Kidney (tissue), 14 donors: ENCODE measurements around the gene SLFN12L. TPM values are rescaled to one million over a fixed set of nuclear protein-coding genes. Genes with fewer than 3 reads are reported as not detected.

Source experiments
- DNase-seq, 5 donors: peaks; one replicate each; pipeline ENCODE4 v3.0.0-alpha.2; 2013 to 2020
- FAIRE-seq: peaks from 2 replicates; lab custom pipeline; 2012; peaks lifted over from hg19 to GRCh38; lab: Jason Lieb, UNC
- H3K27ac ChIP-seq, 2 donors: one replicate each; pipeline ENCODE4 v1.7.0; 2013; ENCODE audit warnings: low read depth in 2 of 2, low read length in 2 of 2, inconsistent platforms in 1 of 2
- H3K27me3 ChIP-seq: one replicate; pipeline ENCODE4 v1.7.1; 2013; ENCODE audit warnings: low read length, inconsistent platforms; ENCODE audit not compliant: control insufficient read depth, insufficient read depth
- H3K36me3 ChIP-seq, 3 donors: one replicate each; pipeline versions ENCODE4 v1.7.0 to v1.7.1; 2013; ENCODE audit warnings: low read length in 3 of 3, control low read depth in 1 of 3, inconsistent platforms in 1 of 3; ENCODE audit not compliant: insufficient read depth in 3 of 3, control insufficient read depth in 2 of 3
- H3K4me1 ChIP-seq, 3 donors: one replicate each; pipeline versions ENCODE4 v1.7.0 to v1.7.1; 2013; ENCODE audit warnings: low read length in 3 of 3, inconsistent platforms in 1 of 3, low read depth in 1 of 3; ENCODE audit not compliant: control insufficient read depth in 2 of 3, insufficient read depth in 2 of 3
- H3K4me3 ChIP-seq, 3 donors: one replicate each; pipeline versions ENCODE4 v1.7.0 to v1.8.1; 2013; ENCODE audit warnings: low read length in 3 of 3, control low read depth in 1 of 3, inconsistent platforms in 1 of 3
- H3K9ac ChIP-seq, 3 donors: one replicate each; pipeline versions ENCODE4 v1.7.0 to v1.7.1; 2013; ENCODE audit warnings: low read length in 3 of 3, control low read depth in 1 of 3, inconsistent platforms in 1 of 3
- H3K9me3 ChIP-seq, 3 donors: one replicate each; pipeline versions ENCODE4 v1.7.0 to v1.7.1; 2013; ENCODE audit warnings: low read length in 3 of 3, control low read depth in 1 of 3, inconsistent platforms in 1 of 3; ENCODE audit not compliant: control insufficient read depth in 2 of 3, insufficient read depth in 1 of 3
- intact Hi-C: fragments of 100-400 bp; cut with DNase I; formaldehyde crosslinking; loops from one replicate; pipeline ENCODE4 v1.11.1; 2022
- polyA plus RNA-seq: library from polyadenylated mRNA; stranded (reverse); fragments of 350-450 nt; fragmentation: Illumina TruSeq; extraction: RNeasy Lipid Tissue Mini Kit (QIAGEN cat#74804); gene quantifications from one replicate; pipeline ENCODE4 v1.2.3, GENCODE V29; 2014; ENCODE audit warnings: low read depth, low replicate concordance; ENCODE audit not compliant: insufficient read depth
- total RNA-seq: library from RNA; stranded (reverse); fragmentation: NEBNext Ultra II Directional; extraction: Animal tissue kit (Norgen Biotek cat#: 25700); gene quantifications from one replicate; pipeline ENCODE4 v1.2.1, GENCODE V29; 2021
- TF ChIP-seq, protein P1 (sequence below): IDR thresholded peaks from 3 replicates; pipeline ENCODE4 v1.5.1; 2012; ENCODE audit warnings: mild to moderate bottlenecking, moderate library complexity, borderline replicate concordance; ENCODE audit not compliant: insufficient read depth; ENCODE audit errors: extremely low read depth
- donor health status: control.
- donor health status: control.
- donor health status: control.
- donor health status: control.
- donor health status: control.
- donor health status: DM: yes; HTN: yes; CAD: no.
- donor health status: Normal renal cell carcinoma (clear cell type).

SLFN12L gene
- total and polyA plus RNA-seq, 2 donors from 2014 or later = 0.62 to 6.2 TPM

- Histone ChIP-seq H3K9me3 (no peaks in the 10 kb centered on the region), H3K9ac (peak within 1 kb of the TSS in 2 of 3 donors; percentile 13 to 17), H3K36me3 (no peaks in the 10 kb centered on the region), H3K4me3 (peak within 1 kb of the TSS; percentile 60 to 66 (median 62)), H3K4me1 (peaks cover 0 to 8% (median 0%) of the 10 kb centered on the region in 3 donors), H3K27ac (peak within 1 kb of the TSS in 1 of 2 donors; percentile 29), H3K27me3 (peaks cover 13% of the 10 kb centered on the region)
- intact Hi-C loops = no loop called here
- no peak for FAIRE-seq
- peak; percentile 86 to 93 (median 90) for DNase-seq
- TF ChIP-seq, protein P1, sequence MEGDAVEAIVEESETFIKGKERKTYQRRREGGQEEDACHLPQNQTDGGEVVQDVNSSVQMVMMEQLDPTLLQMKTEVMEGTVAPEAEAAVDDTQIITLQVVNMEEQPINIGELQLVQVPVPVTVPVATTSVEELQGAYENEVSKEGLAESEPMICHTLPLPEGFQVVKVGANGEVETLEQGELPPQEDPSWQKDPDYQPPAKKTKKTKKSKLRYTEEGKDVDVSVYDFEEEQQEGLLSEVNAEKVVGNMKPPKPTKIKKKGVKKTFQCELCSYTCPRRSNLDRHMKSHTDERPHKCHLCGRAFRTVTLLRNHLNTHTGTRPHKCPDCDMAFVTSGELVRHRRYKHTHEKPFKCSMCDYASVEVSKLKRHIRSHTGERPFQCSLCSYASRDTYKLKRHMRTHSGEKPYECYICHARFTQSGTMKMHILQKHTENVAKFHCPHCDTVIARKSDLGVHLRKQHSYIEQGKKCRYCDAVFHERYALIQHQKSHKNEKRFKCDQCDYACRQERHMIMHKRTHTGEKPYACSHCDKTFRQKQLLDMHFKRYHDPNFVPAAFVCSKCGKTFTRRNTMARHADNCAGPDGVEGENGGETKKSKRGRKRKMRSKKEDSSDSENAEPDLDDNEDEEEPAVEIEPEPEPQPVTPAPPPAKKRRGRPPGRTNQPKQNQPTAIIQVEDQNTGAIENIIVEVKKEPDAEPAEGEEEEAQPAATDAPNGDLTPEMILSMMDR = no peak
Observed at GRCh38 chr17:35448214-35448898, 89.1 kb downstream of the SLFN12L start, which contains the start of gene SLFN13. TSS of gene SLFN13 (minus strand) at chr17:35448766. CDS start at chr17:35445680, 3,086 bp downstream.

GRCh38 chr17:35447499-35447898 lies 90.0 kb downstream of the SLFN12L start:
- Histone ChIP-seq H3K4me1 (peaks cover 0 to 8% (median 0%) of the 10 kb centered on the region in 3 donors), H3K9ac (no peak overlapping the region), H3K4me3 (no peak overlapping the region), H3K27ac (no peak overlapping the region), H3K27me3 (peaks cover 13% of the 10 kb centered on the region), H3K36me3 (no peaks in the 10 kb centered on the region), H3K9me3 (no peaks in the 10 kb centered on the region)
- peak in 2 of 5 donors; percentile 15 to 34 for DNase-seq
- no peak for FAIRE-seq
- TF ChIP-seq, protein P1 = no peak
- intact Hi-C loops = no loop called here

DNA sequence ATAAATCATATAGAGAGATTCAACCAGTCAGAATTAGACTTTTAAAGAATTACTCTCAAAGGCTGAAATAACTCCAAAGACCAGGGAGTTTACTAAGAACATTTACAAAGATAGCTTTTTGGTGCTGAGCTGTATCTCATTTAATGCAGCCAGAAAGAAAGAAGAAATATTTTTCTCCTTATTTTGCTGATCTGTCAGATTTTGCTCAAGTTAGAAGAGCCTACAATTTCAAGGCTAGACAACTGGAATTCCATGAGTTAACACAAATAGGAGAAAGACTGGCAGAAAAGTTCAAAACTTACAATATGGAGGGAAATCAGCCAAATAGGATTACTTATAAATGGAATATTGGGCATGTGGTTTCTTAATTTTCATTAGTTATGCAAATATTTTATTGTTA lies 99.0 kb downstream of the SLFN12L start:
- Histone ChIP-seq H3K27ac (no peak overlapping the region), H3K9me3 (no peaks in the 10 kb centered on the region), H3K9ac (no peak overlapping the region), H3K27me3 (no peaks in the 10 kb centered on the region), H3K4me3 (no peak overlapping the region), H3K36me3 (no peaks in the 10 kb centered on the region), H3K4me1 (peaks cover 2 to 4% (median 3%) of the 10 kb centered on the region in 3 donors)
- DNase-seq (no peak), FAIRE-seq (no peak)
- intact Hi-C loops = no loop called here
- TF ChIP-seq, protein P1 = no peak
